GM19395 (cell line): Measurements from ENCODE around the gene ST7.

ENCODE experiments used
- ATAC-seq: cut with Tn5 transposase; IDR thresholded peaks from one replicate; pipeline ENCODE4 v1.9.1; 2021; ENCODE audit warnings: mild to moderate bottlenecking, moderate library complexity; ENCODE audit not compliant: unreplicated experiment

ST7 gene

GRCh38 chr7:117006907-117007684 lies 53.8 kb downstream of the ST7 start:
- ATAC-seq: no peak

- ATAC-seq: no peak
Measured at GRCh38 chr7:117008118-117008885, 55.0 kb downstream of the ST7 start.

GRCh38 chr7:117008886-117009531 lies 55.7 kb downstream of the ST7 start:
- no peak for ATAC-seq

GRCh38 chr7:117009705-117010361 lies 56.5 kb downstream of the ST7 start:
- no peak for ATAC-seq

GRCh38 chr7:117010375-117011133 lies 57.3 kb downstream of the ST7 start:
- ATAC-seq: peak; percentile 51

- ATAC-seq: peak; percentile 84
Measured at GRCh38 chr7:117011419-117012260, 58.3 kb downstream of the ST7 start.

- peak; percentile 10 for ATAC-seq
Measured at GRCh38 chr7:117012284-117012683, 59.0 kb downstream of the ST7 start.

GRCh38 chr7:117012696-117013095 lies 59.4 kb downstream of the ST7 start:
- ATAC-seq: no peak

- ATAC-seq: no peak
Measured at GRCh38 chr7:117014099-117014656, 60.9 kb downstream of the ST7 start.

GRCh38 chr7:117014673-117015133 lies 61.4 kb downstream of the ST7 start:
- peak; percentile 29 for ATAC-seq

GRCh38 chr7:117015258-117016184 lies 62.2 kb downstream of the ST7 start:
- ATAC-seq: no peak

- no peak for ATAC-seq
Measured at GRCh38 chr7:117017017-117017451, 63.7 kb downstream of the ST7 start.

- ATAC-seq: no peak
Measured at GRCh38 chr7:117017702-117018266, 64.5 kb downstream of the ST7 start.

- no peak for ATAC-seq
Measured at GRCh38 chr7:117018713-117019112, 65.4 kb downstream of the ST7 start.

GRCh38 chr7:117019287-117019686 lies 66.0 kb downstream of the ST7 start:
- ATAC-seq: no peak

GRCh38 chr7:117019786-117020590 lies 66.7 kb downstream of the ST7 start:
- ATAC-seq: no peak

- ATAC-seq: no peak
Measured at GRCh38 chr7:117020591-117020973, 67.3 kb downstream of the ST7 start.
